ENCODE results near the gene CORO7. TPM values are rescaled to one million over a fixed set of nuclear protein-coding genes. Genes with fewer than 3 reads are reported as not detected.
"Not testable (repeated sequence)": the region's sequence is repeated elsewhere in the genome, so short reads cannot be mapped to it uniquely, and the experiment has no call there.

The CORO7 gene
- total RNA-seq, 4 donors from 2014 or later = 5.7 to 15.3 (median 7.2) TPM

GRCh38 chr16:4401094-4401501 is 15.3 kb downstream of the CORO7 start:
- TF ChIP-seq CTCF (IDR thresholded peaks at IDR 0.05 in 4 of 5, conservative IDR thresholded peaks at IDR 0.05 in 1 of 5) = no peak
- TF ChIP-seq POLR2A (IDR thresholded peaks at IDR 0.05) = no peak
- Histone ChIP-seq H3K27me3 (no peaks in the 10 kb centered on the region), H3K4me1 (no peaks in the 10 kb centered on the region), H3K4me3 (no peak overlapping the region), H3K36me3 (peaks cover 0 to 7% of the 10 kb centered on the region in 2 donors), H3K9me3 (no peaks in the 10 kb centered on the region), H3K27ac (no peak overlapping the region)
- no peak for DNase-seq
- intact Hi-C loops (cut with DNase I; ENCODE audit: low total_unique reads) = no loop called here
- ATAC-seq = no peak
- in situ Hi-C loops (cut with MboI; ENCODE audit: low sequenced_read_pairs in 4 of 4) = no loop called here

GRCh38 chr16:4399001-4399730 is 17.2 kb downstream of the CORO7 start:
- ATAC-seq = no peak
- no peak for TF ChIP-seq POLR2A (IDR thresholded peaks at IDR 0.05)
- no peak for TF ChIP-seq CTCF (IDR thresholded peaks at IDR 0.05 in 4 of 5, conservative IDR thresholded peaks at IDR 0.05 in 1 of 5)
- H3K36me3 ChIP-seq = peaks cover 0 to 6% of the 10 kb centered on the region in 2 donors

GRCh38 chr16:4395055-4395726 is 21.2 kb downstream of the CORO7 start:
- no peaks in the 10 kb centered on the region for H3K9me3 ChIP-seq
- ATAC-seq (no peak), DNase-seq (no peak)
- no peak overlapping the region for H3K4me3 ChIP-seq
- intact Hi-C loops (cut with DNase I; ENCODE audit: low total_unique reads) (no loop called here), in situ Hi-C loops (cut with MboI; ENCODE audit: low sequenced_read_pairs in 4 of 4) (loop anchor here in 2 of 4 donors (5.0 kb wide), 2 partner anchors 33 to 103 kb away; no protein-coding TSS in a partner anchor)
- H3K36me3 ChIP-seq = peaks cover 0 to 6% of the 10 kb centered on the region in 2 donors
- TF ChIP-seq CTCF (IDR thresholded peaks at IDR 0.05 in 4 of 5, conservative IDR thresholded peaks at IDR 0.05 in 1 of 5) (no peak), POLR2A (IDR thresholded peaks at IDR 0.05) (no peak)
- H3K4me1 ChIP-seq = peaks cover 0 to 3% of the 10 kb centered on the region in 2 donors
- no peaks in the 10 kb centered on the region for H3K27me3 ChIP-seq
- H3K27ac ChIP-seq = no peak overlapping the region

More at GRCh38 chr16:4399001-4399730, 17.2 kb downstream of the CORO7 start:
- in situ Hi-C loops (cut with MboI; ENCODE audit: low sequenced_read_pairs in 4 of 4) (loop anchor here in 2 of 4 donors (5.0 kb wide), 2 partner anchors 37 to 107 kb away; no protein-coding TSS in a partner anchor), intact Hi-C loops (cut with DNase I; ENCODE audit: low total_unique reads) (no loop called here)
- DNase-seq = no peak
- Histone ChIP-seq H3K27me3 (no peaks in the 10 kb centered on the region), H3K9me3 (no peaks in the 10 kb centered on the region), H3K27ac (no peak overlapping the region), H3K4me1 (no peaks in the 10 kb centered on the region), H3K4me3 (no peak overlapping the region)

- H3K36me3 ChIP-seq; in situ Hi-C loops (cut with MboI; ENCODE audit: low sequenced_read_pairs in 4 of 4); DNase-seq; ATAC-seq; H3K4me3 ChIP-seq; H3K9me3 ChIP-seq; H3K27me3 ChIP-seq; intact Hi-C loops (cut with DNase I; ENCODE audit: low total_unique reads); H3K4me1 ChIP-seq: not testable (repeated sequence)
- peak overlapping the region in 1 of 4 donors; percentile 52 for H3K27ac ChIP-seq
These were observed 22.5 kb downstream of the CORO7 start for GRCh38 chr16:4393850-4394249.

GRCh38 chr16:4393240-4393600 is 23.2 kb downstream of the CORO7 start:
- Histone ChIP-seq H3K27ac (peak overlapping the region in 2 of 4 donors; percentile 45 to 52), H3K27me3 (no peaks in the 10 kb centered on the region), H3K4me3 (no peak overlapping the region), H3K36me3 (peaks cover 0 to 6% of the 10 kb centered on the region in 2 donors), H3K9me3 (no peaks in the 10 kb centered on the region), H3K4me1 (peaks cover 0 to 3% of the 10 kb centered on the region in 2 donors)
- DNase-seq (no peak), ATAC-seq (no peak)
- intact Hi-C loops (cut with DNase I; ENCODE audit: low total_unique reads) = no loop called here
- no peak for TF ChIP-seq CTCF (IDR thresholded peaks at IDR 0.05 in 4 of 5, conservative IDR thresholded peaks at IDR 0.05 in 1 of 5)
- TF ChIP-seq POLR2A (IDR thresholded peaks at IDR 0.05) = no peak
- in situ Hi-C loops (cut with MboI; ENCODE audit: low sequenced_read_pairs in 4 of 4) = no loop called here
